Prostate gland (tissue), 2 donors: ENCODE data around the gene FMN1. TPM values are rescaled to one million over a fixed set of nuclear protein-coding genes. Genes with fewer than 3 reads are reported as not detected.

Experiments used
- DNase-seq: peaks from one replicate; pipeline ENCODE4 v3.0.0-alpha.2; 2019; ENCODE audit warnings: low spot score
- H3K27ac ChIP-seq, 2 donors: fragments of 200-600 bp; sonication (generic); 2 replicates each; pipeline ENCODE4 v1.5.1; 2017 to 2019
- H3K27me3 ChIP-seq: fragments of 200-600 bp; sonication (generic); replicated peaks from 2 replicates; pipeline ENCODE4 v1.5.1; 2019; ENCODE audit not compliant: insufficient read depth
- H3K36me3 ChIP-seq, 2 donors: fragments of 200-600 bp; sonication (generic); 1 replicate in 1 of 2; 2 replicates in 1 of 2; pipeline versions ENCODE4 v1.5.1 to v1.8.1; 2017 to 2019
- H3K4me1 ChIP-seq: fragments of 200-600 bp; sonication (generic); replicated peaks from 2 replicates; pipeline ENCODE4 v1.5.1; 2019
- H3K4me3 ChIP-seq, 2 donors: fragments of 200-600 bp; sonication (generic); 2 replicates each; pipeline ENCODE4 v1.5.1; 2017 to 2019
- H3K9me3 ChIP-seq: fragments of 200-600 bp; sonication (generic); 2 replicates; pipeline ENCODE4 v1.5.1; 2017
- CTCF ChIP-seq, 4 experiments: fragments of 200-600 bp in 2 of 4; fragments of 450-650 bp in 2 of 4; sonication (generic) in 2 of 4; IDR thresholded peaks; 1 replicate in 3 of 4; 2 replicates in 1 of 4; pipeline ENCODE4 v1.5.1; 2016 to 2019; ENCODE audit warnings: antibody characterized with exemption in 4 of 4, mild to moderate bottlenecking in 2 of 4, moderate library complexity in 2 of 4
- POLR2A ChIP-seq: fragments of 450-650 bp; IDR thresholded peaks from one replicate; pipeline ENCODE4 v1.6.1; 2016; ENCODE audit warnings: antibody characterized with exemption, mild to moderate bottlenecking
- POLR2AphosphoS5 ChIP-seq: sonication (generic); formaldehyde crosslinking; IDR thresholded peaks from one replicate; pipeline ENCODE4 v1.6.1; 2017; ENCODE audit warnings: antibody characterized with exemption
- WGBS: methylation state at CpG from one replicate; pipeline ENCODE4 v1.1.5; 2018; 5-methylcytosine and 5-hydroxymethylcytosine counted together
- intact Hi-C: fragments of 100-400 bp; cut with DNase I; formaldehyde crosslinking; loops from one replicate; pipeline ENCODE4 v1.14.2; 2022
- total RNA-seq, 2 donors: library from RNA; depleted of rRNA; stranded (reverse); fragments of >200 nt; gene quantifications; one replicate each; pipeline ENCODE4 v1.1.0, GENCODE V29; 2016

The FMN1 gene
- total RNA-seq, 2 donors from 2014 or later = 7.1 to 32.5 TPM

GRCh38 chr15:33064878-33065277 is 129.6 kb downstream of the FMN1 start:
- H3K27me3 ChIP-seq = no peaks in the 10 kb centered on the region
- H3K9me3 ChIP-seq = no peaks in the 10 kb centered on the region
- H3K4me1 ChIP-seq = peaks cover 9% of the 10 kb centered on the region
- TF ChIP-seq CTCF (IDR thresholded peaks at IDR 0.05) (no peak), POLR2A (no peak), POLR2AphosphoS5 (no peak)
- H3K36me3 ChIP-seq = no peaks in the 10 kb centered on the region
- H3K4me3 ChIP-seq = no peak overlapping the region
- intact Hi-C loops = no loop called here
- no peak for DNase-seq
- WGBS = 65% methylated on average over 3 of the region's 3 CpGs
- no peak overlapping the region for H3K27ac ChIP-seq

GRCh38 chr15:33059184-33059583 is 135.3 kb downstream of the FMN1 start:
- Histone ChIP-seq H3K4me3 (no peak overlapping the region), H3K27ac (no peak overlapping the region), H3K27me3 (no peaks in the 10 kb centered on the region), H3K9me3 (no peaks in the 10 kb centered on the region), H3K4me1 (no peaks in the 10 kb centered on the region), H3K36me3 (no peaks in the 10 kb centered on the region)
- 44% methylated on average over 3 of the region's 3 CpGs for WGBS
- intact Hi-C loops = no loop called here
- DNase-seq = no peak
- no peak for TF ChIP-seq CTCF (IDR thresholded peaks at IDR 0.05)
- no peak for TF ChIP-seq POLR2AphosphoS5
- no peak for TF ChIP-seq POLR2A

- no peak for DNase-seq
- TF ChIP-seq POLR2A (no peak), POLR2AphosphoS5 (no peak), CTCF (IDR thresholded peaks at IDR 0.05) (no peak)
- H3K27ac ChIP-seq = no peak overlapping the region
- H3K36me3 ChIP-seq = no peaks in the 10 kb centered on the region
- H3K27me3 ChIP-seq = no peaks in the 10 kb centered on the region
- no peaks in the 10 kb centered on the region for H3K9me3 ChIP-seq
- H3K4me1 ChIP-seq = no peaks in the 10 kb centered on the region
- no peak overlapping the region for H3K4me3 ChIP-seq
- WGBS = 88% methylated on average over 8 of the region's 8 CpGs
- intact Hi-C loops = no loop called here
Measured at GRCh38 chr15:33057845-33058244, 136.7 kb downstream of the FMN1 start.

GRCh38 chr15:33055962-33056361 is 138.6 kb downstream of the FMN1 start:
- Histone ChIP-seq H3K27me3 (no peaks in the 10 kb centered on the region), H3K36me3 (no peaks in the 10 kb centered on the region), H3K9me3 (no peaks in the 10 kb centered on the region), H3K27ac (no peak overlapping the region), H3K4me3 (no peak overlapping the region), H3K4me1 (no peaks in the 10 kb centered on the region)
- DNase-seq = no peak
- TF ChIP-seq POLR2AphosphoS5 (no peak), POLR2A (no peak), CTCF (IDR thresholded peaks at IDR 0.05) (no peak)
- 57% methylated on average over 2 of the region's 2 CpGs for WGBS
- intact Hi-C loops = no loop called here

GRCh38 chr15:33051528-33051927 is 143.0 kb downstream of the FMN1 start:
- no peaks in the 10 kb centered on the region for H3K9me3 ChIP-seq
- TF ChIP-seq CTCF (IDR thresholded peaks at IDR 0.05) (no peak), POLR2AphosphoS5 (no peak), POLR2A (no peak)
- no peak overlapping the region for H3K4me3 ChIP-seq
- H3K27me3 ChIP-seq = no peaks in the 10 kb centered on the region
- DNase-seq = no peak
- intact Hi-C loops = no loop called here
- H3K4me1 ChIP-seq = no peaks in the 10 kb centered on the region
- no peaks in the 10 kb centered on the region for H3K36me3 ChIP-seq
- no peak overlapping the region for H3K27ac ChIP-seq
- 69% methylated on average over 5 of the region's 5 CpGs for WGBS
